ENCODE results near the gene PDLIM7. TPM values are rescaled to one million over a fixed set of nuclear protein-coding genes. Genes with fewer than 3 reads are reported as not detected.

PDLIM7 gene
- total RNA-seq, 1 donor from 2014 or later, result 358 TPM

DNA sequence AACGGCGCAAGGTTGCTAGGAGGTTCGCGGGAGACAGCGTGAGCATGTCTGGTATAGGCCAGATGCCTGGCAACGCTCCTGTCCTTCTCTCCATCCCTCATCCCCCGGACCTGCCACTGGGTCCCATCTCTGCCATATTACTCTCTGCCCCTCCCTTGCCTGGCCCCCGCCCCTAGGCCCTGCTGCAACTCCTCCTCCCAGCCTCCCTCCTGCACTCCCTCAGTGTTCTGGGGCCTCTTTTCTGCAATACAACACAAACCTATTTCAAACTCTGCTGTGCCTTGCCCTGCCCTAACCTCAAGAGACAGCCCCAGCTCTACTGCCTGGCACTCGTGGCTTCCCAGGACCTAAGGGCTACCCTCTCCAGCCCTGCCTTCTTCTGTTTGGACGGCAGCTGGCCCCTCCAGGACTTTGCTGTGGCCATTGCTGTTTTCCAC, 15.0 kb downstream of the PDLIM7 start:
- no peaks in the 10 kb centered on the region for H3K9me3 Mint-ChIP-seq (ENCODE audit: unreplicated experiment)
- peaks cover 26% of the 10 kb centered on the region for H3K36me3 Mint-ChIP-seq (ENCODE audit: unreplicated experiment)
- peak overlapping the region; percentile 78 for H3K27ac Mint-ChIP-seq (ENCODE audit: unreplicated experiment)
- H3K27me3 Mint-ChIP-seq (ENCODE audit: unreplicated experiment), result no peaks in the 10 kb centered on the region
- DNase-seq (ENCODE audit: extremely low spot score, unreplicated experiment), result no peak
- H3K4me3 Mint-ChIP-seq (ENCODE audit: unreplicated experiment), result no peak overlapping the region
- H3K4me1 Mint-ChIP-seq (ENCODE audit: unreplicated experiment), result peaks cover 45% of the 10 kb centered on the region
- TF ChIP-seq CTCF (IDR thresholded peaks at IDR 0.05), result no peak

- Mint-ChIP-seq H3K4me1 (ENCODE audit: unreplicated experiment) (peaks cover 55% of the 10 kb centered on the region), H3K36me3 (ENCODE audit: unreplicated experiment) (peaks cover 15% of the 10 kb centered on the region), H3K9me3 (ENCODE audit: unreplicated experiment) (no peaks in the 10 kb centered on the region), H3K27ac (ENCODE audit: unreplicated experiment) (peak overlapping the region; percentile 83), H3K4me3 (ENCODE audit: unreplicated experiment) (no peak overlapping the region), H3K27me3 (ENCODE audit: unreplicated experiment) (no peaks in the 10 kb centered on the region)
- DNase-seq (ENCODE audit: extremely low spot score, unreplicated experiment), result no peak
- TF ChIP-seq CTCF (IDR thresholded peaks at IDR 0.05), result no peak
These were observed 17.6 kb downstream of the PDLIM7 start for GRCh38 chr5:177479774-177480173.

GRCh38 chr5:177478711-177479646, 18.4 kb downstream of the PDLIM7 start:
- no peak for TF ChIP-seq CTCF (IDR thresholded peaks at IDR 0.05)
- Mint-ChIP-seq H3K4me3 (ENCODE audit: unreplicated experiment) (no peak overlapping the region), H3K4me1 (ENCODE audit: unreplicated experiment) (peaks cover 51% of the 10 kb centered on the region), H3K36me3 (ENCODE audit: unreplicated experiment) (peaks cover 8% of the 10 kb centered on the region), H3K27me3 (ENCODE audit: unreplicated experiment) (no peaks in the 10 kb centered on the region), H3K27ac (ENCODE audit: unreplicated experiment) (peak overlapping the region; percentile 83), H3K9me3 (ENCODE audit: unreplicated experiment) (no peaks in the 10 kb centered on the region)
- DNase-seq (ENCODE audit: extremely low spot score, unreplicated experiment), result no peak

GRCh38 chr5:177477701-177478477, 19.5 kb downstream of the PDLIM7 start:
- TF ChIP-seq CTCF (IDR thresholded peaks at IDR 0.05), result no peak
- DNase-seq (ENCODE audit: extremely low spot score, unreplicated experiment), result no peak
- H3K4me1 Mint-ChIP-seq (ENCODE audit: unreplicated experiment), result peaks cover 46% of the 10 kb centered on the region
- no peaks in the 10 kb centered on the region for H3K27me3 Mint-ChIP-seq (ENCODE audit: unreplicated experiment)
- H3K27ac Mint-ChIP-seq (ENCODE audit: unreplicated experiment), result peak overlapping the region; percentile 83
- no peaks in the 10 kb centered on the region for H3K9me3 Mint-ChIP-seq (ENCODE audit: unreplicated experiment)
- H3K36me3 Mint-ChIP-seq (ENCODE audit: unreplicated experiment), result peaks cover 5% of the 10 kb centered on the region
- no peak overlapping the region for H3K4me3 Mint-ChIP-seq (ENCODE audit: unreplicated experiment)
